Cardiac muscle cell (in vitro differentiated cells and primary cell): Measurements from ENCODE around the gene SLC7A9. TPM values are rescaled to one million over a fixed set of nuclear protein-coding genes. Genes with fewer than 3 reads are reported as not detected.
"Not testable (repeated sequence)": the region's sequence is repeated elsewhere in the genome, so short reads cannot be mapped to it uniquely, and the experiment has no call there.

Source experiments
- DNase-seq, 2 donors: peaks; one replicate each; pipeline versions ENCODE4 v3.0.0 to v3.0.0-alpha.2; 2010 to 2017; ENCODE audit warnings: low read depth in 1 of 2, low spot score in 1 of 2
- H3K27ac ChIP-seq: fragments of 200-600 bp; sonication (generic); 2 replicates; pipeline ENCODE4 v1.5.1; 2016
- H3K27me3 ChIP-seq: fragments of 200-600 bp; sonication (generic); 2 replicates; pipeline ENCODE4 v1.6.0; 2016; ENCODE audit warnings: control low read depth
- H3K36me3 ChIP-seq: fragments of 200-600 bp; sonication (generic); 2 replicates; pipeline ENCODE4 v1.5.1; 2016; ENCODE audit warnings: control low read depth
- H3K4me1 ChIP-seq: fragments of 200-600 bp; sonication (generic); 2 replicates; pipeline ENCODE4 v1.8.1; 2017; ENCODE audit warnings: low read depth, mild to moderate bottlenecking, mixed run types
- H3K4me3 ChIP-seq: fragments of 200-600 bp; sonication (generic); 2 replicates; pipeline ENCODE4 v1.5.1; 2016; ENCODE audit warnings: mild to moderate bottlenecking
- H3K9me3 ChIP-seq: fragments of 200-600 bp; sonication (generic); 2 replicates; pipeline ENCODE4 v1.5.1; 2017; ENCODE audit warnings: low read depth, mild to moderate bottlenecking, control low read depth
- CTCF ChIP-seq: IDR thresholded peaks from 2 replicates; pipeline ENCODE4 v1.5.1; 2012; ENCODE audit warnings: low read depth, mild to moderate bottlenecking, low read length
- polyA plus RNA-seq: library from polyadenylated mRNA; unstranded; fragments of >200 nt; fragmentation: Nextera tagmentation; extraction: Ambion mirVana; gene quantifications from 2 replicates; pipeline ENCODE4 v1.2.1, GENCODE V29; 2016
- total RNA-seq: library from RNA; depleted of rRNA; stranded (reverse); fragments of >200 nt; gene quantifications from 2 replicates; pipeline ENCODE4 v1.2.3, GENCODE V29; 2016

SLC7A9 gene
- total and polyA plus RNA-seq, 2 experiments from 2014 or later, result 0.67 to 0.71 TPM

- Histone ChIP-seq H3K4me3 (no peak overlapping the region), H3K36me3 (no peaks in the 10 kb centered on the region), H3K27ac (no peak overlapping the region), H3K9me3 (no peaks in the 10 kb centered on the region), H3K4me1 (no peaks in the 10 kb centered on the region), H3K27me3 (no peaks in the 10 kb centered on the region)
- no peak for TF ChIP-seq CTCF
- DNase-seq, result no peak
These were observed 21.3 kb upstream of the SLC7A9 start for GRCh38 chr19:32890841-32891240.

GRCh38 chr19:32890326-32890725 lies 20.8 kb upstream of the SLC7A9 start:
- Histone ChIP-seq H3K4me1 (no peaks in the 10 kb centered on the region), H3K36me3 (no peaks in the 10 kb centered on the region), H3K27ac (no peak overlapping the region), H3K4me3 (no peak overlapping the region), H3K9me3 (no peaks in the 10 kb centered on the region), H3K27me3 (no peaks in the 10 kb centered on the region)
- no peak for DNase-seq
- TF ChIP-seq CTCF, result no peak

- Histone ChIP-seq H3K4me3 (no peak overlapping the region), H3K27me3 (no peaks in the 10 kb centered on the region), H3K9me3 (no peaks in the 10 kb centered on the region), H3K4me1 (no peaks in the 10 kb centered on the region), H3K27ac (no peak overlapping the region), H3K36me3 (no peaks in the 10 kb centered on the region)
- no peak for TF ChIP-seq CTCF
- no peak for DNase-seq
These were observed 19.8 kb upstream of the SLC7A9 start for GRCh38 chr19:32889137-32889934.

GRCh38 chr19:32887572-32888215 lies 18.1 kb upstream of the SLC7A9 start:
- H3K4me1 ChIP-seq, result no peaks in the 10 kb centered on the region
- no peak overlapping the region for H3K27ac ChIP-seq
- no peak overlapping the region for H3K4me3 ChIP-seq
- no peaks in the 10 kb centered on the region for H3K9me3 ChIP-seq
- H3K36me3 ChIP-seq, result no peaks in the 10 kb centered on the region
- TF ChIP-seq CTCF, result no peak
- no peak for DNase-seq
- H3K27me3 ChIP-seq, result no peaks in the 10 kb centered on the region

- no peak overlapping the region for H3K4me3 ChIP-seq
- H3K27me3 ChIP-seq, result no peaks in the 10 kb centered on the region
- DNase-seq, result no peak
- no peak for TF ChIP-seq CTCF
- no peaks in the 10 kb centered on the region for H3K4me1 ChIP-seq
- no peaks in the 10 kb centered on the region for H3K36me3 ChIP-seq
- H3K9me3 ChIP-seq, result no peaks in the 10 kb centered on the region
- H3K27ac ChIP-seq, result no peak overlapping the region
These were observed 16.7 kb upstream of the SLC7A9 start for GRCh38 chr19:32886241-32886640.

- DNase-seq, H3K27ac ChIP-seq, H3K4me1 ChIP-seq, H3K36me3 ChIP-seq, H3K4me3 ChIP-seq, H3K9me3 ChIP-seq, H3K27me3 ChIP-seq: not testable (repeated sequence)
These were observed 15.7 kb upstream of the SLC7A9 start for GRCh38 chr19:32885255-32885654.
